HPDE6-E6E7 (cell line): Measurements from ENCODE around the gene CHMP5.

ENCODE experiments used
- DNase-seq: peaks from one replicate; pipeline ENCODE4 v3.0.0; 2011; ENCODE audit warnings: missing footprints; ENCODE audit errors: extremely low spot score

Gene CHMP5

DNA sequence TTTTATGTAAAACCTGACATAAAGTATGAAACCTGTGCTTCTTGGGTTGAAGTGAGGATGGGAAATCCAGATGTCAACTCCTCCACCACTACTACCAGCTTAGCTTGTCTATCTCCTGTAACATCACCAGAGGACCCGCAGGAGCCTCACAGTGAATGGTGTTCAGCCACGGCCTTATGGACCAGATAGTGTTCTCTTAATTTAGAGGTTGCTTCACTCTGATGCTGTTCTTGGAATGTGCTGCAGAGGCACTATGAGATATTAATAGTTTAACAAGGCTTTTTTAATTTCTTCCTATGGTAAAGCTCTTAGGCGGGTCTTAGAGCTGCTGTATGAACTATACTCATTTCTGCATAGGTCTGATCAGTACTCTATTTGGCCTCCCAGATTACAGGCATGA lies 53.4 kb downstream of the CHMP5 start:
- no peak for DNase-seq

GRCh38 chr9:33318781-33319180 lies 53.9 kb downstream of the CHMP5 start:
- DNase-seq, result no peak

GRCh38 chr9:33320230-33320567 lies 55.4 kb downstream of the CHMP5 start:
- no peak for DNase-seq

DNA sequence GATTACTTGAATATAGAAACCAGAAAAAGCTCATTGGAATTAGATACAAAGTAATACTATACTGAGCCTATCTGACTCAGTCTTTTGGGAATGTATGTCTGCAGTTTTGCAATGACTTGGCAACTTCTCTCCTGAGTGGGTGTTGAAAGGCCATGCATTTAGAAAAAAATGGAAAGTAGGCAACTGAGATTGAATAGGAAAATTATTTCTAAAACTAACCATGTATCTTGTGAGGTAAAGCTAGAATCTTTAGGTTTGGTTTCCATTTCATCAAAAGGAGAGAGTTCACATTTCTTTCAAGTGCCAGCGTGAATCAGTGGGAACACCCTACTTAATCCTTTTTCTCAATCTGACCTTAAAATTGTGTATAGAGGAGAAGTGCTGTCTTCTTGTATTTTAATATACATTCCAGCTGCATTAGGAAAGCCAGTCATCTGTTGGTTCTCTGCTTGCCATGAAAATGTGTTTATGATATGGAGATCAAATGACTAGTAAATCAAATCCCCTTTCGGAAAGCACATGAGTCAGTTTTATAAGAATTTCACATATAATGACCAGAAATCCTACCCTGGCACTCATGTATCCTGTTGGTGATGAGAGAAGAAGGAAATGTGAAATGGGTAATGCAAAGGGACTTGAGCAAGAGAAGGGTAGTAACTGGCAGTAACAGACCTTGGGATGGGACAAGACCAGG lies 55.9 kb downstream of the CHMP5 start:
- DNase-seq, result peak; percentile 77

DNA sequence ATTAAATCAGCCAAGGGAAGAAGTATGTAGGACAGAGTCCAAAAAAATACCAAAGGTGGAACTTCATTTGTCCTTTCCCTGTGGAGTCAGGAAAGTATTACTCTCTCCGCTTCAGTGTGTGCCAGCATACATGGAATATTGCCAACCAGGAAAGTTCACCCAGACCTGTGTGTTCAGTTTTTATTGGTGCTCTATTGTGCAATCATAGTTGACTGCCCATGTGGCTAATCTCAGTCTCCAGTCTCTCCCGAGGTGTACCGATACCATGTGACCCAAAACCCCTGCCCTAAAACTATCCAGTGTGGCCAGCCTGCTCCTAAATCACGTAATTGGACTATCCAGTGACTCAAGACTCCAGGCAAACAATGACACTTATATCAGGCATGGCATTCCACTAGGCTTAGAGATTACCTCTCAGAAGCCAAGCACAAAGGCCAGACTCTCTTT lies 64.3 kb downstream of the CHMP5 start:
- peak; percentile 76 for DNase-seq

DNA sequence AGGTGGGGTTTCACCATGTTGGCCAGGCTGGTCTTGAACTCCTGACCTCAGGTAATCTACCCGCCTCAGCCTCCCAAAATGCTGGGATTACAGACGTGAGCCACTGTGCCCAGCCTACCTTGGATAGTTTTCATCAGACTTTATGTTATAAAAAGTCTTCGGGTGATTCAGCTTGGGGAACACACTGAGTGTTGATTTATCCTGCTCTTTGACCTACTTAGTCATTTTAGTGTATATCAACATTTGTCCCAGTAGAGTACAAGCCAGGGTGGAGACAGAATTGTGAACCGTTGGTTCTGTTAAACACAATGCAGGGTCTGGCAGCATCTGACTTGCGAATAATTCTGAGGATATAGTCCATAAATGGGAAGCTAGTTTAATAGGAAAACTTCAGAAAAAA lies 65.1 kb downstream of the CHMP5 start:
- no peak for DNase-seq

DNA sequence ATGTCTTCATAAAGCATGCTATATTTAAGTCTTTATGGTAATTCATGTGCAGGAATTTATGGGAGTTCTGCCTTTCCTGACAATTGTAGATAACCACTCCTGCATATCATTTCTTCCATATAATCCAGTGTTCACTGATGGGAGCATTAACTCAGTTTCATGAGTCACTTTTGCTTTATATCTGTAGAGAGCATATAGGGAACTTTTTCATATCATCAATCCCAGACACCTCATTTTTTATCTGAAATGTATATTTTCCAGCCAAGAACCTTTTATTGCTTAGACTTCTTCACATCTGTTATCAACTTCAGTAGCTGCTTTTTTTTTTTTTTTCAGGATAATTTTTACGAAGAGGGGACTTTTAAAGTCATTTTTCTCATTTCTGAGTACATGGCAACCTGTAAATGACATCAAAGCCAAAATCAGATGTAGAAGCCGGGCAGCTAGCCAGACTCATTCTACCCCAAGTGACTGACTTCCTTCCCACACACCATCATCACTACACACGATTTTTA lies 66.6 kb downstream of the CHMP5 start:
- no peak for DNase-seq
